ENCODE results near the gene SCGN.

DNA sequence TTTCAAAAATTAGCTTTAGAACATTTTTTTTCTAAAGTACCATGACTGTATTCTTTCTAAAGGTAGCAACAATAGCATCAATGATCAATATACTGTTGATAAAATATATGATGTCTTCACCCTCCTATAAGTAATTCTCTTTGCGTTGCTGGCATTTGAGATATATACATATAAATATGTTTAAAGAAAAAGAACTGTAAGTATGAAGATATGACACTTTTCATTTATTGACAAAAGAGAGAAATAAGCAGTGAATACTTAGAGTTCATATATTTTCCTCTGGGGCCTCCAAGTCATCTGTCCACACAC, 49.4 kb upstream of the SCGN start:
- TF ChIP-seq, protein P1, sequence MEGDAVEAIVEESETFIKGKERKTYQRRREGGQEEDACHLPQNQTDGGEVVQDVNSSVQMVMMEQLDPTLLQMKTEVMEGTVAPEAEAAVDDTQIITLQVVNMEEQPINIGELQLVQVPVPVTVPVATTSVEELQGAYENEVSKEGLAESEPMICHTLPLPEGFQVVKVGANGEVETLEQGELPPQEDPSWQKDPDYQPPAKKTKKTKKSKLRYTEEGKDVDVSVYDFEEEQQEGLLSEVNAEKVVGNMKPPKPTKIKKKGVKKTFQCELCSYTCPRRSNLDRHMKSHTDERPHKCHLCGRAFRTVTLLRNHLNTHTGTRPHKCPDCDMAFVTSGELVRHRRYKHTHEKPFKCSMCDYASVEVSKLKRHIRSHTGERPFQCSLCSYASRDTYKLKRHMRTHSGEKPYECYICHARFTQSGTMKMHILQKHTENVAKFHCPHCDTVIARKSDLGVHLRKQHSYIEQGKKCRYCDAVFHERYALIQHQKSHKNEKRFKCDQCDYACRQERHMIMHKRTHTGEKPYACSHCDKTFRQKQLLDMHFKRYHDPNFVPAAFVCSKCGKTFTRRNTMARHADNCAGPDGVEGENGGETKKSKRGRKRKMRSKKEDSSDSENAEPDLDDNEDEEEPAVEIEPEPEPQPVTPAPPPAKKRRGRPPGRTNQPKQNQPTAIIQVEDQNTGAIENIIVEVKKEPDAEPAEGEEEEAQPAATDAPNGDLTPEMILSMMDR (IDR thresholded peaks at IDR 0.05): no peak
- TF ChIP-seq POLR2A (IDR thresholded peaks at IDR 0.05): no peak

Data from esophagus squamous epithelium (tissue), 4 donors.